HG03097 (cell line): Measurements from ENCODE around the gene UBD.

ENCODE experiments used
- ATAC-seq: cut with Tn5 transposase; IDR thresholded peaks from one replicate; pipeline ENCODE4 v1.9.1; 2021; ENCODE audit not compliant: unreplicated experiment, low FRiP score

The UBD gene

GRCh38 chr6:29559524-29560287, at the start of gene UBD:
Gene UBD (minus strand): TSS chr6:29559732. CDS start chr6:29559701, 31 bp downstream.
- no peak for ATAC-seq

- ATAC-seq, result no peak
Observed at GRCh38 chr6:29608131-29608530, 48.6 kb upstream of the UBD start.

- no peak for ATAC-seq
Observed at GRCh38 chr6:29603930-29604329, 44.4 kb upstream of the UBD start.

- no peak for ATAC-seq
Observed at GRCh38 chr6:29603456-29603855, 43.9 kb upstream of the UBD start.

GRCh38 chr6:29602564-29603361, 43.2 kb upstream of the UBD start:
- ATAC-seq, result no peak

- ATAC-seq, result no peak
Observed at GRCh38 chr6:29598172-29598747, 38.7 kb upstream of the UBD start.

GRCh38 chr6:29597184-29597583, 37.7 kb upstream of the UBD start:
- no peak for ATAC-seq

- no peak for ATAC-seq
Observed at GRCh38 chr6:29596381-29596900, 36.9 kb upstream of the UBD start.

GRCh38 chr6:29593199-29593855, 33.8 kb upstream of the UBD start:
- ATAC-seq, result no peak

GRCh38 chr6:29591677-29592076, 32.1 kb upstream of the UBD start:
- no peak for ATAC-seq

GRCh38 chr6:29590218-29590808, 30.8 kb upstream of the UBD start:
- no peak for ATAC-seq

GRCh38 chr6:29589423-29590048, 30.0 kb upstream of the UBD start:
- ATAC-seq, result no peak

GRCh38 chr6:29584821-29585220, 25.3 kb upstream of the UBD start, which contains the start of gene OR2H2:
Gene OR2H2 (plus strand): TSS chr6:29585121. CDS start chr6:29587945, 2,824 bp downstream.
- ATAC-seq, result no peak

GRCh38 chr6:29577544-29577943, 18.0 kb upstream of the UBD start:
- ATAC-seq, result no peak

GRCh38 chr6:29576056-29576455, 16.5 kb upstream of the UBD start:
- ATAC-seq, result no peak

- ATAC-seq, result no peak
Observed at GRCh38 chr6:29567991-29568390, 8.5 kb upstream of the UBD start.

GRCh38 chr6:29567541-29567940, 8.0 kb upstream of the UBD start:
- ATAC-seq, result no peak

- no peak for ATAC-seq
Observed at GRCh38 chr6:29566856-29567255, 7.3 kb upstream of the UBD start.

- ATAC-seq, result no peak
Observed at GRCh38 chr6:29564875-29565274, 5.3 kb upstream of the UBD start.

GRCh38 chr6:29563435-29563965, 4.0 kb upstream of the UBD start:
- ATAC-seq, result no peak
